HL-60 (cell line): ENCODE measurements around the gene PRPS2.

ENCODE experiments used
- DNase-seq, 2 experiments: peaks; one replicate each; pipeline ENCODE4 v3.0.0-alpha.2; 2010 to 2020; ENCODE audit warnings: low read depth in 1 of 2, low spot score in 1 of 2
- H3K27ac ChIP-seq: fragments of 250-450 bp; sonication (Bioruptor Pico); replicated peaks from 2 replicates; pipeline ENCODE4 v1.5.1; 2020; ENCODE audit warnings: mild to moderate bottlenecking, moderate library complexity
- H3K27me3 ChIP-seq: fragments of 250-450 bp; sonication (Bioruptor Pico); 2 replicates; pipeline ENCODE4 v1.5.1; 2021; ENCODE audit warnings: mild to moderate bottlenecking, moderate library complexity; ENCODE audit not compliant: insufficient read depth, poor library complexity, severe bottlenecking
- H3K4me3 ChIP-seq: replicated peaks from 2 replicates; pipeline ENCODE4 v1.5.1; 2011; ENCODE audit warnings: mild to moderate bottlenecking, control low read depth, low read length; ENCODE audit not compliant: insufficient read depth
- GABPA ChIP-seq: IDR thresholded peaks from 2 replicates; pipeline ENCODE4 v1.6.1; 2012; ENCODE audit warnings: low read depth
- POLR2AphosphoS5 ChIP-seq: IDR thresholded peaks from 2 replicates; pipeline ENCODE4 v1.6.1; 2012; ENCODE audit warnings: low read depth
- SPI1 ChIP-seq: IDR thresholded peaks from 2 replicates; pipeline ENCODE4 v1.6.1; 2012; ENCODE audit warnings: low read depth, mild to moderate bottlenecking, borderline replicate concordance
- TF ChIP-seq, protein P1 (sequence below): IDR thresholded peaks from one replicate; pipeline ENCODE4 v1.5.1; 2011; ENCODE audit warnings: low read length, control low read depth, inconsistent platforms; ENCODE audit not compliant: insufficient read depth
- TF ChIP-seq, protein P2 (sequence below): IDR thresholded peaks from 2 replicates; pipeline ENCODE4 v1.6.1; 2012; ENCODE audit warnings: low read depth; ENCODE audit not compliant: insufficient replicate concordance

Gene PRPS2

DNA sequence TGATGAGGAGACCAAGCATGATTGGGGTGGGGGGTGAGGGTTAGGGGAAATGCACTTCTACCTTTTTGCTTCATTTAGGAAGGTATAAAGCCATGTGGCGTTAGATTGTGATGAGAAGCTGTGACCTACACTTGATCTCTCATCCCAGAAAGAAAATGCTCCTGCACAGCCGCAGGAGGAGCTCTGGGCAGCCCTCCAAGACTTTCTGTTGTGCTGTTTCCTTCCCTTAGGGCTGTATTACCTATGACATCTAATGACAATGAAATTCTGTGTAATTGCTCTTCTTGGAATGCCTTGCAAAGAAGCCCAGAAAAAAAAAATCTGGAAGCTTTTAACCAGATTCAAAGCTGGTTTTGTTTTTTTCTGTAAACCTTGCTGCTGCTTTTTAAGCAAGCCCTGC lies 13.4 kb downstream of the PRPS2 start:
- TF ChIP-seq POLR2AphosphoS5, result no peak
- no peak for TF ChIP-seq GABPA
- no peak for TF ChIP-seq SPI1
- TF ChIP-seq, protein P1, sequence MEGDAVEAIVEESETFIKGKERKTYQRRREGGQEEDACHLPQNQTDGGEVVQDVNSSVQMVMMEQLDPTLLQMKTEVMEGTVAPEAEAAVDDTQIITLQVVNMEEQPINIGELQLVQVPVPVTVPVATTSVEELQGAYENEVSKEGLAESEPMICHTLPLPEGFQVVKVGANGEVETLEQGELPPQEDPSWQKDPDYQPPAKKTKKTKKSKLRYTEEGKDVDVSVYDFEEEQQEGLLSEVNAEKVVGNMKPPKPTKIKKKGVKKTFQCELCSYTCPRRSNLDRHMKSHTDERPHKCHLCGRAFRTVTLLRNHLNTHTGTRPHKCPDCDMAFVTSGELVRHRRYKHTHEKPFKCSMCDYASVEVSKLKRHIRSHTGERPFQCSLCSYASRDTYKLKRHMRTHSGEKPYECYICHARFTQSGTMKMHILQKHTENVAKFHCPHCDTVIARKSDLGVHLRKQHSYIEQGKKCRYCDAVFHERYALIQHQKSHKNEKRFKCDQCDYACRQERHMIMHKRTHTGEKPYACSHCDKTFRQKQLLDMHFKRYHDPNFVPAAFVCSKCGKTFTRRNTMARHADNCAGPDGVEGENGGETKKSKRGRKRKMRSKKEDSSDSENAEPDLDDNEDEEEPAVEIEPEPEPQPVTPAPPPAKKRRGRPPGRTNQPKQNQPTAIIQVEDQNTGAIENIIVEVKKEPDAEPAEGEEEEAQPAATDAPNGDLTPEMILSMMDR, result no peak
- TF ChIP-seq, protein P2, sequence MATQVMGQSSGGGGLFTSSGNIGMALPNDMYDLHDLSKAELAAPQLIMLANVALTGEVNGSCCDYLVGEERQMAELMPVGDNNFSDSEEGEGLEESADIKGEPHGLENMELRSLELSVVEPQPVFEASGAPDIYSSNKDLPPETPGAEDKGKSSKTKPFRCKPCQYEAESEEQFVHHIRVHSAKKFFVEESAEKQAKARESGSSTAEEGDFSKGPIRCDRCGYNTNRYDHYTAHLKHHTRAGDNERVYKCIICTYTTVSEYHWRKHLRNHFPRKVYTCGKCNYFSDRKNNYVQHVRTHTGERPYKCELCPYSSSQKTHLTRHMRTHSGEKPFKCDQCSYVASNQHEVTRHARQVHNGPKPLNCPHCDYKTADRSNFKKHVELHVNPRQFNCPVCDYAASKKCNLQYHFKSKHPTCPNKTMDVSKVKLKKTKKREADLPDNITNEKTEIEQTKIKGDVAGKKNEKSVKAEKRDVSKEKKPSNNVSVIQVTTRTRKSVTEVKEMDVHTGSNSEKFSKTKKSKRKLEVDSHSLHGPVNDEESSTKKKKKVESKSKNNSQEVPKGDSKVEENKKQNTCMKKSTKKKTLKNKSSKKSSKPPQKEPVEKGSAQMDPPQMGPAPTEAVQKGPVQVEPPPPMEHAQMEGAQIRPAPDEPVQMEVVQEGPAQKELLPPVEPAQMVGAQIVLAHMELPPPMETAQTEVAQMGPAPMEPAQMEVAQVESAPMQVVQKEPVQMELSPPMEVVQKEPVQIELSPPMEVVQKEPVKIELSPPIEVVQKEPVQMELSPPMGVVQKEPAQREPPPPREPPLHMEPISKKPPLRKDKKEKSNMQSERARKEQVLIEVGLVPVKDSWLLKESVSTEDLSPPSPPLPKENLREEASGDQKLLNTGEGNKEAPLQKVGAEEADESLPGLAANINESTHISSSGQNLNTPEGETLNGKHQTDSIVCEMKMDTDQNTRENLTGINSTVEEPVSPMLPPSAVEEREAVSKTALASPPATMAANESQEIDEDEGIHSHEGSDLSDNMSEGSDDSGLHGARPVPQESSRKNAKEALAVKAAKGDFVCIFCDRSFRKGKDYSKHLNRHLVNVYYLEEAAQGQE, result no peak
- Histone ChIP-seq H3K4me3 (no peak overlapping the region), H3K27ac (no peak overlapping the region), H3K27me3 (no peaks in the 10 kb centered on the region)
- no peak for DNase-seq

DNA sequence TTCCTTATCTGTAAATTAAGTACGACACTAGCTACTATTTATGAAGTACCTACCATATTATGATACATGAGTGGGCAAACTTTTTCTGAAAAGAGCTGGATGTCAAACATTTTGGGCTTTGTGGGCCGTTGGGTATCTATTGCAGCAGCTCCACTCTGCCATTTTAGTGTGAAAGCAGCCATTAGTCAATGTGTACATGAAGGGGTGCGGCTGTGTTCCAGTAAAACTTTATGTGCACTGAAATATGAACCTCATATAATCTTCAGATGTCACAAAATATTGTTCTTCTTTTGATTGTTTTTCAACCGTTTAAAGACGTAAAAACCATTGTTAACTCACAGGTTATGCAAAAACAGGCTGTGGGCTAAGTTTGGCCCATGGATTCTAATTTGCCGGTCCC lies 14.1 kb downstream of the PRPS2 start:
- no peak for DNase-seq
- no peaks in the 10 kb centered on the region for H3K27me3 ChIP-seq
- no peak overlapping the region for H3K27ac ChIP-seq
- TF ChIP-seq POLR2AphosphoS5, result no peak
- TF ChIP-seq, protein P1, result no peak
- TF ChIP-seq, protein P2, result no peak
- no peak for TF ChIP-seq GABPA
- H3K4me3 ChIP-seq, result no peak overlapping the region

DNA sequence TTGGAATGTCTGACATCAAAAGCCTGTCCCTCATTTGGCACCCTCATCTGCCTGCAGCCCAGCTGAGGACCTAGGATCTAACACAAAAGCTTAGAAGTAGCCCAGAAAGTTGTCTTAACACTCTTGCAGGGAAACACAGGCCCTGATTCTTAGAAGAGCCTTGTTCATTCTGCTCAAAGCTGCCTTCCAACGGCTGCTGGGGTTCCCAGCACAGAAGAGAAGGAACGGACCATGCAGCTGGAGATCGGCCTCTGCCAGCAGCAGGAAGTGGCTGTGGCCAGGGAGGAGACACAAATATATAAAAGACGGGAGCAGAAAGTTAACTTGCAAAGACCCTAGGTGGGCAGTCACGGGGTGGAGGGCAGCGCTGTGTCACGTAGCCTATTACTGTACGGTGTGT lies 20.4 kb downstream of the PRPS2 start:
- no peak overlapping the region for H3K27ac ChIP-seq
- H3K4me3 ChIP-seq, result no peak overlapping the region
- DNase-seq, result no peak
- TF ChIP-seq GABPA (no peak), SPI1 (no peak)
- TF ChIP-seq, protein P1, result no peak
- TF ChIP-seq, protein P2, result no peak
- H3K27me3 ChIP-seq, result no peaks in the 10 kb centered on the region
